ENCODE data around the gene PHLDA3.

PHLDA3 gene

GRCh38 chr1:201419746-201420607 lies 49.0 kb downstream of the PHLDA3 start:
- TF ChIP-seq, protein P1, sequence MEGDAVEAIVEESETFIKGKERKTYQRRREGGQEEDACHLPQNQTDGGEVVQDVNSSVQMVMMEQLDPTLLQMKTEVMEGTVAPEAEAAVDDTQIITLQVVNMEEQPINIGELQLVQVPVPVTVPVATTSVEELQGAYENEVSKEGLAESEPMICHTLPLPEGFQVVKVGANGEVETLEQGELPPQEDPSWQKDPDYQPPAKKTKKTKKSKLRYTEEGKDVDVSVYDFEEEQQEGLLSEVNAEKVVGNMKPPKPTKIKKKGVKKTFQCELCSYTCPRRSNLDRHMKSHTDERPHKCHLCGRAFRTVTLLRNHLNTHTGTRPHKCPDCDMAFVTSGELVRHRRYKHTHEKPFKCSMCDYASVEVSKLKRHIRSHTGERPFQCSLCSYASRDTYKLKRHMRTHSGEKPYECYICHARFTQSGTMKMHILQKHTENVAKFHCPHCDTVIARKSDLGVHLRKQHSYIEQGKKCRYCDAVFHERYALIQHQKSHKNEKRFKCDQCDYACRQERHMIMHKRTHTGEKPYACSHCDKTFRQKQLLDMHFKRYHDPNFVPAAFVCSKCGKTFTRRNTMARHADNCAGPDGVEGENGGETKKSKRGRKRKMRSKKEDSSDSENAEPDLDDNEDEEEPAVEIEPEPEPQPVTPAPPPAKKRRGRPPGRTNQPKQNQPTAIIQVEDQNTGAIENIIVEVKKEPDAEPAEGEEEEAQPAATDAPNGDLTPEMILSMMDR (IDR thresholded peaks at IDR 0.05; ENCODE audit: low read depth, low read length, missing control alignments), result no peak
- no peak for DNase-seq (ENCODE audit: low read depth)
- H3K4me3 ChIP-seq (ENCODE audit: low read depth, low read length), result no peak overlapping the region

DNA sequence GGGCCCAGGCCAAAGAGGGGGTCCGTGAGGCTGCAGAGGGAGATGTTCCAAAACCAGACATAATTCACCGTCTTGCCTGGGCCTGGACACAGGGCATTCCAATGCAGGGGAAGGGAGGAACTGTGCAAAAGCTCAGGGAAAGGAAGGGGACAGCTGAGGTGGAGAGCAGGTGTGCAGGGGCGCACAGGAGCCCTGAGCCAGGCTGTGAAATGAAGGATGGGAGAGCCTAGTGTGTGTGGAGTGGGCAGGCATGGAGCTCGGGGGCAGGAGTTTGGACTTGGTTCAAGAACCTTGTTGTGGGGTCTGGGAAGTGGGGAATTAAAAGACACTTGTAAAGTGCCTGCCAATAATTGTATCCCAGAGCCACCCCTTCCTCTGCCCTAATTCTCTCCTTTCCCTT lies 49.7 kb downstream of the PHLDA3 start:
- TF ChIP-seq, protein P1 (IDR thresholded peaks at IDR 0.05; ENCODE audit: low read depth, low read length, missing control alignments), result no peak
- no peak for DNase-seq (ENCODE audit: low read depth)
- H3K4me3 ChIP-seq (ENCODE audit: low read depth, low read length), result no peak overlapping the region

DNA sequence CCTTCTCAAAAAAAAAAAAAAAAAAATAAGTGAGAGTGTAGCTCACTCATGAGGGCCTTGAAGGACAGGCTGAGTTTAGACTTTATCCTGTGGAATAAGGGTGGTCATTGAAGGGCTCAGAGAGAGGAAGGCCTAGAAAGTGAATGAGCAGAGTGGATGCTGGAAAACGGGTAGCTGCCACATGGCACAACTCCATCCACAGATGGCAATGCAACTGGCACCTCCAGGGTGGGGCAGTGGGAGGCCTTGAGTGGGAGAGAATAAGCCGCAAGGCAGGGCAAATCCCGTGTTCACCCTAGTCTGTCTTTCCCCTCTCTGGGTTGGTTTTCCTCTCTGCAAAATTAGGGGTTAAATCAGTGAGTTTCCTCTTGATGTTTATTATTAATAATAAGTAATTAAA lies 50.5 kb downstream of the PHLDA3 start:
- TF ChIP-seq, protein P1 (IDR thresholded peaks at IDR 0.05; ENCODE audit: low read depth, low read length, missing control alignments), result no peak
- H3K4me3 ChIP-seq (ENCODE audit: low read depth, low read length), result no peak overlapping the region
- no peak for DNase-seq (ENCODE audit: low read depth)
